ENCODE results near the gene RIN3. TPM values are rescaled to one million over a fixed set of nuclear protein-coding genes. Genes with fewer than 3 reads are reported as not detected.

Gene RIN3
- total and polyA plus RNA-seq, 2 donors (not counting 3 experiments of a cell fraction or from before 2014, with no cell fraction given), result 5.1 to 20.8 TPM

DNA sequence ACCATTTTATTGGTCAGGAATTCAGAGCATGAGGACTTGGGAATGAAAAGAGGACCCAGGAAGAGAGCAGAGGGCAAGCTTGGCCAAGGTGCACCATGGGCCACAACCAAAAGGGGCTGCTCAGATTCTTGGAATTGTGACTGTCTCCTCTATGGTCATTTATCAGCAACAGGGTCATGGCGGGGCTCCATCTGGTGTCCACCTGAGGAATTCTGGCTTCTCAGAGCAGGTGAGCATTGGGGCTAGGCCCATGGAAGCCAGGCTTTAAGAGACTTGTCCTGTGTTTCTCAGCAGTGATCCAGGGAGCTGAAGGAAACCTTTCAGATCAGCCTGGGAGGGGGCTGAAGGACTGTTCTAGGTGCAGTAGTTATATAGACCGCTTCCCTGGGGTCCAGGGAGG, 2.6 kb upstream of the RIN3 start:
- ChIA-PET CTCF (interaction anchor here (0.7 to 1.1 kb wide), 4 partner anchors 12 to 179 kb away, joined by 3 to 4 read pairs (median 3); no protein-coding TSS in a partner anchor), POLR2A (no interaction called here)
- dilution Hi-C loops (cut with MboI; ENCODE audit: extremely low pct_ligation_motif_present, low sequenced_read_pairs) (no loop called here), intact Hi-C loops (cut with micrococcal nuclease) (loop anchor here (1.0 kb wide), 3 partner anchors 29 to 100 kb away; no protein-coding TSS in a partner anchor)
- Histone ChIP-seq H3K36me3 (ENCODE audit: control insufficient read depth in 2 of 2, extremely low read depth in 1 of 2, insufficient read depth in 2 of 2, low read length in 2 of 2) (no peaks in the 10 kb centered on the region), H4K20me1 (replicated peaks; ENCODE audit: control insufficient read depth, extremely low read depth, insufficient read depth, low read length) (no peaks in the 10 kb centered on the region), H3K9me1 (replicated peaks; ENCODE audit: control insufficient read depth, extremely low read depth, insufficient read depth, low read length) (no peaks in the 10 kb centered on the region), H3K27ac (ENCODE audit: insufficient read depth, low read depth, low read length) (peak overlapping the region; percentile 69), H3K9me3 (replicated peaks; ENCODE audit: control insufficient read depth, insufficient read depth, low read length) (no peaks in the 10 kb centered on the region), H3K27me3 (ENCODE audit: control insufficient read depth in 2 of 2, insufficient read depth in 2 of 2, low read length in 2 of 2) (no peaks in the 10 kb centered on the region), H3K79me2 (ENCODE audit: control insufficient read depth, insufficient read depth, low read length) (peaks cover 4% of the 10 kb centered on the region), H3K4me3 (replicated peaks in 1 of 3; ENCODE audit: insufficient read depth in 1 of 3, low read depth in 1 of 3, low read length in 3 of 3) (no peak overlapping the region), H3K4me1 (ENCODE audit: control insufficient read depth, extremely low read depth, insufficient read depth, low read length) (peaks cover 21% of the 10 kb centered on the region), H2AFZ (ENCODE audit: low read depth, low read length) (peak overlapping the region; percentile 18), H3K9ac (replicated peaks; ENCODE audit: extremely low read depth, insufficient read depth, low read length) (peak overlapping the region; percentile 28), H3K4me2 (ENCODE audit: insufficient read depth, low read length) (peak overlapping the region; percentile 3)
- BruUV-seq (replicated peaks), result no TSS peak
- DNase-seq (ENCODE audit: low read depth, low spot score), result no peak
- FAIRE-seq, result peak; percentile 40
- TF ChIP-seq JUN (IDR thresholded peaks at IDR 0.05; ENCODE audit: borderline replicate concordance, insufficient read depth, insufficient read length, low read depth), result no peak
- no peak for TF ChIP-seq MYC (IDR thresholded peaks at IDR 0.05; ENCODE audit: low read depth, low read length)
- no peak for TF ChIP-seq CTCF (IDR thresholded peaks at IDR 0.05; ENCODE audit: extremely low read depth in 1 of 2, insufficient read depth in 1 of 2, low read depth in 1 of 2, low read length in 2 of 2)
- no peak for TF ChIP-seq GATA2 (IDR thresholded peaks at IDR 0.05; ENCODE audit: insufficient read depth, insufficient read length, low read depth, low read length)
- no peak for TF ChIP-seq EZH2 (IDR thresholded peaks at IDR 0.05; ENCODE audit: borderline replicate concordance, low read depth, low read length, severe bottlenecking)
- no peak for TF ChIP-seq POLR2AphosphoS5 (IDR thresholded peaks at IDR 0.05; ENCODE audit: insufficient read depth, low read depth, low read length)
- no peak for TF ChIP-seq POLR2A (IDR thresholded peaks at IDR 0.05; ENCODE audit: low read depth, low read length)
- no peak for TF ChIP-seq FOS (IDR thresholded peaks at IDR 0.05; ENCODE audit: borderline replicate concordance, insufficient read depth, low read length)
